ENCODE results near the gene PRPF39.

Gene PRPF39

DNA sequence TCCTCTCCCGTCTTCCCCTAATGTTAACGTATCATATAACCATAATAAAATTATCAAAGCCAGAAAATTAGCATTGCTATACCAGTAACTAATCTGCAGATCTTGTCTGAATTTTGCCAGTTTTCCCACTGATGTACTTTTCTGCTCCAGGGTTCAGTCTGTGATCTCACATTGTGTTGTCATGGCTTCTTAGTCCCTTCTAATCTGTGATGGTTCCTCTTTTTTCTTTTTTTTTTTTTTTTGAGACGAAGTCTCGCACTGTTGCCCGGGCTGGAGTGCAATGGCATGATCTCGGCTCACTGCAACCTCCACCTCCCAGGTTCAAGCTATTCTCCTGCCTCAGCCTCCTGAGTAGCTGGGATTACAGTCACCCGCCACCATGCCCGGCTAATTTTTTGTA lies 58.2 kb downstream of the PRPF39 start:
- peak; percentile 42 for DNase-seq

DNA sequence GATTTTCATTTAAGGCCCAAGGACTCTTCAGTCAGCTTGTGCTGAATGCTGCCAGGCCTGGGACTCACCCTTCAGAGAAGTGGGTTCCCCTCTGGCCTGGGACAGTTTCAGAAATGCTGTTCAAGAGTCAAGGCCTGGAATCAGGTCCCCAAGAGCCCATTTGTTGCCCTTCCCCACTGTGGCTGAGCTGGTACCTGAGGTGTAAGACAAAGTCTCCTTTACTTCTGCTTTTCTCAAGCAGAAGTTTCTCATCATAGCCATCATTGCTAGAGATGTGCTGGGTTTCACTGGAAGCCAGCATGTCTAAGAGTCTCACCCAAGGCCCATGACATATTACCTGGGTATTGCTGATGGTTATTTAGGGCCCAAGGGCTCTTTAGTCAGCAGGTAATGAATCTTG lies 60.7 kb downstream of the PRPF39 start:
- no peak for DNase-seq

DNA sequence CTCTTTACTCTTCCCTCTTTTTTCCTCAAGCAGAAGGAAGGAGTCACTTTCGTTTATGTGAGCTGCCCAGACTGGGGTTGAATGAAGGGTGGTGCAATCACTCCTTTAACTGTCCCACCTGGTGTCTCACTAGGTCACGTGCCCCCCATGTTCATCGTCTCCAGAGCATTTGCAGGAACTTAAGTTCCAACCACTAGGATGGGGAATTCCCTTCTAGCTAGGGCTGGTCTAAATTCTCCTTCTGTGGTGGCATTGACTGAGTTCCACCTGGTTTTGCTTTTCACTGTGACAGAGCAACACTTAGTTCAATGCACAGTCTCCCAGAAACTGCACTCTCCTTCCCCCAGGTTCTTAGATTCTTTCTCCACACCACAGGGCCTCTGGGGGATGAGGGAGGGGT lies 61.3 kb downstream of the PRPF39 start:
- no peak for DNase-seq

DNA sequence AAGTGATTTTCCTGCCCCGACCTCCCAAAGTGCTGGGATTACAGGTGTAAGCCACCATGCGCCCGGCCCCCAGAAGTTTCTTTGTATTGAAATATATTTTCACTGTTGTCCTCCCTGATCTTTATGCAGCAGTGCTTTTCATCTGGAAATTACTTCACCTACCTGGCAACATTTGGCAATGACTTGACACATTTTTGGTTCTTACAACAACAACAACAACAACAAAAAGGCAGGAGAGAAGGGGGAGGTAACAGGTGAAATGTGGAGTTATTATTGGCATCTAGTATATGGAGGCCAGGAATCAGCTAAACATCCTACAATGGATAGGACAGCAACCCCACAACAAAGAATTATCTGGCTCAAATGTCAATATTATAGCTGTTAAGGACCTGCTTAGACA lies 65.7 kb downstream of the PRPF39 start:
- no peak for DNase-seq

DNA sequence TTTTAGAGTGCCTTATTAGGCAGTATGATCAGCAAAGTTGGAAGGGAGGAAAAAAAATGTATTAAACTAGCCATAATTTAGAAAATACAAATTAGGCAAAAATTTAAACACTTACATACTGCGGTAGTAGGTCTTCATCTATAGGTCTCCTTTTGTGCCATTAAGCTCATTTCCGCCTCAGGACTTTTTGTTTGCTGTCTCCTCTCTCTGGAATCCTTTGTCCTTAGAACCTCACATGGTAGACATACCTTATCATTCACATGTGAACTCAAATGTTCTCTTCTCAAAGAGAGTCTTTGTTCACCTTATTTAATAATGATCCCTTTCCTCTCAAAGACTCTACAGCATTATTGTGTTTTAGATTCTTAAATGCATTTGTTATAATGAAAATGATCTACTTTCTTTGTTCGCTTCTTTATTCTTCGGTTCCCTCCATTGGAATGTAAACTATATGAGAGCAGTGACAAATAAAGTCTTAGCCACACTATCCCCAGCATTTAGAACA lies 66.5 kb downstream of the PRPF39 start:
- DNase-seq = no peak

DNA sequence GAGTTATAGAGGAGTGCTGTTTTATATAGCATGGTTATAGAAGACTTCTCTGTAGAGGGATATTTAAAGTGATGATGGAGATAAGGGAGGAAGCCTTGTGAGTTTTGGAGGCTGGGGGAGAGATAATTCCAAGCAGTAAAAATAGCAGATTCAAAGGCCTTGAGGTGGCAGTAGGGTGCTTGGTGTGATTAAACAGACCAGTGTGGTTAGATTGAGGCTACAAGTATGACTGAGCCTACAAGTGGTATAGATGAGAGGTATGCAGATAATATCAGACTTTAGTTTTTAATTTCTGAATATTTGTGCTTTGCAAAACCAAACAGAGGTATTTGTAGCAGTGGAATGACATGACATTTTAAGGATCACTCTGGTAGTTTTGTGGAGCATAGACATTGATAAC lies 72.2 kb downstream of the PRPF39 start:
- peak; percentile 32 for DNase-seq

Measured in hematopoietic multipotent progenitor cell treated with erythropoietin and hydrocortisone succinate and interleukin-3 and kit ligand, for 4 days (in vitro differentiated cells).